Measurements from ENCODE around the gene SETD1B. TPM values are rescaled to one million over a fixed set of nuclear protein-coding genes. Genes with fewer than 3 reads are reported as not detected.

SETD1B gene
- total and polyA plus RNA-seq, 2 of the 4 experiments (the other 2 are of a cell fraction) = 0.90 to 5.1 TPM

DNA sequence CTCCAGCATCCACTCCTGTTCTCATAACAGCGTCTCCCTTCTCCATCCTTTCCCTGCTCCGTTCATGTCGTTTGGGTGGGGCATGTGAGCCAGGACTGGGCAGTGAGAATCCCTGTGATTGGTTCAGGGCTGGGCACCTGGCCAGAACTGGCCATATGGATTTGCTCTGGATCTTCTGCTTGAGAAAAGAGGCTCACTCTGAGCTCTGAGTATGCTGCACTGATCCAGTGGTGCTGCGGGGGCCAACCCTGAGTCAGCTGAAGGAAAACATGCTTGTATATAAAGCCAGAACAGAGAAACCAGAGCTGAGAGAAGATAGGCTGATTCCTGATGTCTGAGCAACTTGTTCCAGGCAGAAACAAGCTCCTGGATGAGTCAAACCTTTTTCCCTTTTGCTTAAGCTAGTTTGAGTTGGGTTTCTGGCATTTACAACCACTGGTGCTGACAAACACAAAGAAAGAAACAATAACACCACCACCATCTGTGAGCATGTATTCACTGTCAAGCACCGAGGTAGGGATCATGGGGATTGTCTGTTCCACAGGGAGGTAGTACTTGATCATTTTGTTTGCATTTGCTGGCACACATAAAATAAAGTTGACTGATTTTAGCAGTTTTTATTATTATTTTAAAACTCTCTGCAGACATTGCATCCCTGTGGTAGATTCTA, 68.9 kb downstream of the SETD1B start:
- H3K4me2 ChIP-seq (ENCODE audit: low read depth, low read length) = peak overlapping the region; percentile 47
- TF ChIP-seq FOS (IDR thresholded peaks at IDR 0.05; ENCODE audit: low read depth, low read length) (peak; percentile 75), MAZ (IDR thresholded peaks at IDR 0.05; ENCODE audit: borderline replicate concordance, low read depth, low read length) (peak; percentile 62; the same call in 1 of the 2 replicates), CHD1 (IDR thresholded peaks at IDR 0.05; ENCODE audit: low read depth, low read length) (no peak), RCOR1 (IDR thresholded peaks at IDR 0.05; ENCODE audit: insufficient replicate concordance, low read length) (no peak), SMC3 (IDR thresholded peaks at IDR 0.05; ENCODE audit: low read depth, low read length) (no peak; the same call in 1 of the 2 replicates), MXI1 (IDR thresholded peaks at IDR 0.05; ENCODE audit: borderline replicate concordance, low read depth, low read length) (0 out of 2 replicates have a peak, but pooled peaks have one; percentile 25), NFE2L2 (IDR thresholded peaks at IDR 0.05; ENCODE audit: low read depth, low read length) (no peak; the same call in 1 of the 2 replicates), RFX5 (IDR thresholded peaks at IDR 0.05; ENCODE audit: low read depth, low read length) (no peak), MAFK (IDR thresholded peaks at IDR 0.05; ENCODE audit: low read depth, low read length) (peak; percentile 50), BHLHE40 (IDR thresholded peaks at IDR 0.05; ENCODE audit: low read depth, low read length) (no peak)
- TF ChIP-seq, protein P1, sequence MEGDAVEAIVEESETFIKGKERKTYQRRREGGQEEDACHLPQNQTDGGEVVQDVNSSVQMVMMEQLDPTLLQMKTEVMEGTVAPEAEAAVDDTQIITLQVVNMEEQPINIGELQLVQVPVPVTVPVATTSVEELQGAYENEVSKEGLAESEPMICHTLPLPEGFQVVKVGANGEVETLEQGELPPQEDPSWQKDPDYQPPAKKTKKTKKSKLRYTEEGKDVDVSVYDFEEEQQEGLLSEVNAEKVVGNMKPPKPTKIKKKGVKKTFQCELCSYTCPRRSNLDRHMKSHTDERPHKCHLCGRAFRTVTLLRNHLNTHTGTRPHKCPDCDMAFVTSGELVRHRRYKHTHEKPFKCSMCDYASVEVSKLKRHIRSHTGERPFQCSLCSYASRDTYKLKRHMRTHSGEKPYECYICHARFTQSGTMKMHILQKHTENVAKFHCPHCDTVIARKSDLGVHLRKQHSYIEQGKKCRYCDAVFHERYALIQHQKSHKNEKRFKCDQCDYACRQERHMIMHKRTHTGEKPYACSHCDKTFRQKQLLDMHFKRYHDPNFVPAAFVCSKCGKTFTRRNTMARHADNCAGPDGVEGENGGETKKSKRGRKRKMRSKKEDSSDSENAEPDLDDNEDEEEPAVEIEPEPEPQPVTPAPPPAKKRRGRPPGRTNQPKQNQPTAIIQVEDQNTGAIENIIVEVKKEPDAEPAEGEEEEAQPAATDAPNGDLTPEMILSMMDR (conservative IDR thresholded peaks at IDR 0.05; ENCODE audit: low read depth, low read length) = no peak
- TF ChIP-seq, protein P2, sequence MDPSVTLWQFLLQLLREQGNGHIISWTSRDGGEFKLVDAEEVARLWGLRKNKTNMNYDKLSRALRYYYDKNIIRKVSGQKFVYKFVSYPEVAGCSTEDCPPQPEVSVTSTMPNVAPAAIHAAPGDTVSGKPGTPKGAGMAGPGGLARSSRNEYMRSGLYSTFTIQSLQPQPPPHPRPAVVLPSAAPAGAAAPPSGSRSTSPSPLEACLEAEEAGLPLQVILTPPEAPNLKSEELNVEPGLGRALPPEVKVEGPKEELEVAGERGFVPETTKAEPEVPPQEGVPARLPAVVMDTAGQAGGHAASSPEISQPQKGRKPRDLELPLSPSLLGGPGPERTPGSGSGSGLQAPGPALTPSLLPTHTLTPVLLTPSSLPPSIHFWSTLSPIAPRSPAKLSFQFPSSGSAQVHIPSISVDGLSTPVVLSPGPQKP (IDR thresholded peaks at IDR 0.05; ENCODE audit: borderline replicate concordance, low read depth, low read length) = no peak

More for the DNA sequence above, 68.9 kb downstream of the SETD1B start:
- ATAC-seq (ENCODE audit: low read depth) (peak; percentile 99), DNase-seq (peak; percentile 99)
- intact Hi-C loops (cut with micrococcal nuclease) = loop anchor here (5.0 kb wide), 1 partner anchor 35 kb away; no protein-coding TSS in a partner anchor
- ChIA-PET CTCF (interaction anchor here (0.5 to 1.4 kb wide), 6 partner anchors 11 to 87 kb away, joined by 3 to 6 read pairs (median 4); partner anchors contain the start of genes HPD and PSMD9), POLR2A (ENCODE audit: unreplicated experiment) (interaction anchor here (1.5 kb wide), 1 partner anchor 16 kb away, joined by 5 read pairs; the partner anchor contains the start of gene PSMD9)
- Histone ChIP-seq H2BK120ac (ENCODE audit: low read depth, low read length) (peak overlapping the region; percentile 86), H3K79me1 (ENCODE audit: low read depth in 1 of 2, low read length in 2 of 2) (no peaks in the 10 kb centered on the region), H4K8ac (ENCODE audit: low read depth in 2 of 2, low read length in 2 of 2) (peak overlapping the region in 1 of 2 experiments; percentile 84; a peak in 2 of 4 replicates), H4K5ac (ENCODE audit: low read depth, low read length) (peak overlapping the region; percentile 77; the same call in 1 of the 2 replicates), H3K14ac (replicated peaks; ENCODE audit: low read depth, low read length) (0 out of 2 replicates have a peak overlapping the region, but pooled peaks have one; percentile 64), H3K4ac (ENCODE audit: low read depth, low read length) (peak overlapping the region; percentile 68), H3K9me1 (ENCODE audit: insufficient read depth, low read length) (peaks cover 11% of the 10 kb centered on the region; the same call in 1 of the 2 replicates), H4K20me1 (ENCODE audit: insufficient read depth, low read length) (peaks cover 6% of the 10 kb centered on the region), H3K4me1 (ENCODE audit: control insufficient read depth, insufficient read depth, low read length) (peaks cover 4% of the 10 kb centered on the region), H3K27ac (ENCODE audit: insufficient read depth, low read length) (peak overlapping the region; percentile 94), H3K9ac (ENCODE audit: low read depth, low read length) (0 out of 2 replicates have a peak overlapping the region, but pooled peaks have one; percentile 50), H2BK15ac (ENCODE audit: low read depth, low read length) (no peak overlapping the region), H2BK20ac (ENCODE audit: low read depth, low read length) (peak overlapping the region; percentile 21; the same call in 1 of the 2 replicates), H3K36me3 (ENCODE audit: control insufficient read depth, insufficient read depth, low read length) (no peaks in the 10 kb centered on the region), H2AFZ (replicated peaks; ENCODE audit: low read length, poor library complexity) (peak overlapping the region; percentile 73), H3K56ac (ENCODE audit: extremely low read depth, insufficient read depth, low read length) (0 out of 2 replicates have a peak overlapping the region, but pooled peaks have one; percentile 5), H3K9me3 (ENCODE audit: control insufficient read depth, insufficient read depth, low read length) (no peaks in the 10 kb centered on the region), H2BK5ac (ENCODE audit: low read depth, low read length, poor library complexity, severe bottlenecking) (peak overlapping the region; percentile 76), H2AK5ac (ENCODE audit: low read depth, low read length) (peak overlapping the region; percentile 71; the same call in 1 of the 2 replicates), H3K18ac (ENCODE audit: low read depth, low read length) (peak overlapping the region; percentile 8; the same call in 1 of the 2 replicates), H2AK9ac (replicated peaks; ENCODE audit: low read depth, low read length, poor library complexity) (no peak overlapping the region), H4K91ac (ENCODE audit: insufficient read depth, low read depth, low read length) (0 out of 2 replicates have a peak overlapping the region, but pooled peaks have one; percentile 3), H3K4me3 (ENCODE audit: insufficient read depth, low read depth, low read length) (no peak overlapping the region), H3K27me3 (ENCODE audit: control insufficient read depth, insufficient read depth, low read length) (no peaks in the 10 kb centered on the region), H3K23ac (ENCODE audit: low read depth, low read length) (peak overlapping the region; percentile 84; the same call in 1 of the 2 replicates)
- dilution Hi-C loops (cut with HindIII; ENCODE audit: low sequenced_read_pairs, unreplicated experiment) = no loop called here
- in situ Hi-C loops (cut with MboI; ENCODE audit: low sequenced_read_pairs) = no loop called here
- no TSS peak for BruUV-seq (replicated peaks)
- 0% methylated on average over 1 of the region's 5 CpGs; no CpG with 5 or more reads in 1 of the 2 experiments for WGBS, 2 experiments (ENCODE audit: extremely low coverage in 2 of 2, insufficient read length in 1 of 2)

Measured in IMR-90 (cell line).